Embryonic facial prominence (tissue), 1 donor: ENCODE results near the gene NXNL2.

Experiments
- DNase-seq: peaks from one replicate; pipeline ENCODE4 v3.0.0-alpha.2; 2016; ENCODE audit errors: extremely low spot score

Gene NXNL2

GRCh38 chr9:88531920-88532698 is 2.9 kb upstream of the NXNL2 start:
- DNase-seq, result no peak

GRCh38 chr9:88533951-88534455 is 975 bp upstream of the NXNL2 start:
- DNase-seq, result no peak

- DNase-seq, result no peak
These were observed 446 bp downstream of the NXNL2 start for GRCh38 chr9:88535226-88536022.

- no peak for DNase-seq
These were observed 996 bp downstream of the NXNL2 start for GRCh38 chr9:88536023-88536324.

- DNase-seq, result no peak
These were observed 2.2 kb downstream of the NXNL2 start for GRCh38 chr9:88536951-88537760.

- DNase-seq, result peak; percentile 48
These were observed 2.7 kb downstream of the NXNL2 start for GRCh38 chr9:88537761-88538091.

GRCh38 chr9:88538311-88539085 is 3.5 kb downstream of the NXNL2 start:
- DNase-seq, result no peak

- no peak for DNase-seq
These were observed 4.3 kb downstream of the NXNL2 start for GRCh38 chr9:88539246-88539645.

GRCh38 chr9:88540251-88540763 is 5.3 kb downstream of the NXNL2 start:
- no peak for DNase-seq

GRCh38 chr9:88544245-88544644 is 9.3 kb downstream of the NXNL2 start:
- DNase-seq, result no peak

GRCh38 chr9:88551546-88552137 is 16.7 kb downstream of the NXNL2 start:
- DNase-seq, result no peak

GRCh38 chr9:88553350-88553749 is 18.4 kb downstream of the NXNL2 start:
- DNase-seq, result no peak

- DNase-seq, result no peak
These were observed 20.4 kb downstream of the NXNL2 start for GRCh38 chr9:88555268-88555980.

- DNase-seq, result no peak
These were observed 24.7 kb downstream of the NXNL2 start for GRCh38 chr9:88559661-88560060.

- DNase-seq, result no peak
These were observed 32.9 kb downstream of the NXNL2 start for GRCh38 chr9:88567870-88568269.

GRCh38 chr9:88571419-88571818 is 36.4 kb downstream of the NXNL2 start:
- peak; percentile 51 for DNase-seq

GRCh38 chr9:88572684-88573083 is 37.7 kb downstream of the NXNL2 start:
- DNase-seq, result no peak

- no peak for DNase-seq
These were observed 40.0 kb downstream of the NXNL2 start for GRCh38 chr9:88574953-88575352.

GRCh38 chr9:88577256-88578120 is 42.5 kb downstream of the NXNL2 start:
- no peak for DNase-seq
